H9 (cell line): ENCODE data around the gene AHSG. TPM values are rescaled to one million over a fixed set of nuclear protein-coding genes. Genes with fewer than 3 reads are reported as not detected.
A peak's percentile ranks its signal among the peaks of the same experiment; 100 is the strongest.

Experiments used
- DNase-seq: peaks from one replicate; pipeline ENCODE4 v3.0.0-alpha.2; 2017
- H2AFZ ChIP-seq: one replicate; pipeline ENCODE4 v1.6.1; 2013; ENCODE audit warnings: mild to moderate bottlenecking, low read length, control low read depth, moderate library complexity
- H2AK5ac ChIP-seq: 2 replicates; pipeline ENCODE4 v1.6.1; 2013; ENCODE audit warnings: low read length, control low read depth, mixed read lengths; ENCODE audit not compliant: insufficient read length
- H2BK120ac ChIP-seq: one replicate; pipeline ENCODE4 v1.6.1; 2013; ENCODE audit warnings: low read depth, mild to moderate bottlenecking, low read length, control low read depth, inconsistent platforms; ENCODE audit not compliant: poor library complexity, severe bottlenecking
- H2BK12ac ChIP-seq: 2 replicates; pipeline ENCODE4 v1.6.1; 2013; ENCODE audit warnings: low read length, control low read depth, mixed read lengths, low read depth; ENCODE audit not compliant: insufficient read length
- H2BK15ac ChIP-seq: 2 replicates; pipeline ENCODE4 v1.6.1; 2013; ENCODE audit warnings: low read depth, low read length, control low read depth
- H2BK20ac ChIP-seq: one replicate; pipeline ENCODE4 v1.6.1; 2013; ENCODE audit warnings: low read depth, mild to moderate bottlenecking, low read length, control low read depth, inconsistent platforms; ENCODE audit not compliant: poor library complexity, severe bottlenecking
- H2BK5ac ChIP-seq: 2 replicates; pipeline ENCODE4 v1.6.1; 2013; ENCODE audit warnings: low read length, control low read depth, mixed read lengths; ENCODE audit not compliant: insufficient read length
- H3K14ac ChIP-seq: 2 replicates; pipeline ENCODE4 v1.6.1; 2013; ENCODE audit warnings: low read length, control low read depth; ENCODE audit not compliant: insufficient read depth
- H3K18ac ChIP-seq: 2 replicates; pipeline ENCODE4 v1.6.1; 2013; ENCODE audit warnings: low read depth, mild to moderate bottlenecking, mixed read lengths, low read length, control low read depth; ENCODE audit not compliant: insufficient read length
- H3K23ac ChIP-seq: 2 replicates; pipeline ENCODE4 v1.6.1; 2013; ENCODE audit warnings: low read length, control low read depth, mixed read lengths, low read depth; ENCODE audit not compliant: insufficient read length
- H3K23me2 ChIP-seq: 2 replicates; pipeline ENCODE4 v1.6.1; 2013; ENCODE audit warnings: low read depth, mild to moderate bottlenecking, mixed read lengths, low read length, control low read depth; ENCODE audit not compliant: insufficient read length, poor library complexity, severe bottlenecking
- H3K27ac ChIP-seq: 2 replicates; pipeline ENCODE4 v1.5.1; 2013; ENCODE audit warnings: low read length, control low read depth, mixed read lengths, low read depth; ENCODE audit not compliant: insufficient read length
- H3K27me3 ChIP-seq: 2 replicates; pipeline ENCODE4 v1.6.1; 2013; ENCODE audit warnings: low read length, control low read depth, inconsistent platforms; ENCODE audit not compliant: insufficient read depth
- H3K4ac ChIP-seq: 2 replicates; pipeline ENCODE4 v1.6.1; 2013; ENCODE audit warnings: low read depth, mild to moderate bottlenecking, control low read depth, inconsistent platforms, low read length, moderate library complexity
- H3K4me1 ChIP-seq: 2 replicates; pipeline ENCODE4 v1.6.1; 2013; ENCODE audit warnings: low read length, control low read depth, inconsistent platforms; ENCODE audit not compliant: insufficient read depth
- H3K4me2 ChIP-seq: 2 replicates; pipeline ENCODE4 v1.6.1; 2013; ENCODE audit warnings: low read length, control low read depth, mixed read lengths; ENCODE audit not compliant: insufficient read length, insufficient read depth
- H3K56ac ChIP-seq: 2 replicates; pipeline ENCODE4 v1.6.1; 2013; ENCODE audit warnings: low read depth, mild to moderate bottlenecking, mixed read lengths, low read length, control low read depth; ENCODE audit not compliant: insufficient read length
- H3K79me1 ChIP-seq: 2 replicates; pipeline ENCODE4 v1.6.1; 2013; ENCODE audit warnings: low read depth, mild to moderate bottlenecking, moderate library complexity, low read length, control low read depth, inconsistent platforms; ENCODE audit not compliant: insufficient read depth, poor library complexity, severe bottlenecking
- H3K79me2 ChIP-seq: 2 replicates; pipeline ENCODE4 v1.6.1; 2013; ENCODE audit warnings: low read length, control low read depth, inconsistent platforms; ENCODE audit not compliant: insufficient read depth
- H3K9ac ChIP-seq: 2 replicates; pipeline ENCODE4 v1.6.1; 2013; ENCODE audit warnings: low read length, control low read depth, mixed read lengths; ENCODE audit not compliant: insufficient read length; ENCODE audit errors: extremely low read depth
- H3K9me3 ChIP-seq: one replicate; pipeline ENCODE4 v1.6.1; 2013; ENCODE audit warnings: low read depth, low read length, inconsistent platforms; ENCODE audit not compliant: control insufficient read depth
- H3T11ph ChIP-seq: one replicate; pipeline ENCODE4 v1.6.1; 2013; ENCODE audit warnings: mild to moderate bottlenecking, low read length, control low read depth, inconsistent platforms
- H4K20me1 ChIP-seq: one replicate; pipeline ENCODE4 v1.6.1; 2013; ENCODE audit not compliant: control insufficient read depth, insufficient read length, insufficient read depth
- H4K5ac ChIP-seq: 2 replicates; pipeline ENCODE4 v1.6.1; 2013; ENCODE audit warnings: low read depth, mild to moderate bottlenecking, mixed read lengths, low read length, control low read depth; ENCODE audit not compliant: insufficient read length
- H4K8ac ChIP-seq: replicated peaks from 2 replicates; pipeline ENCODE4 v1.6.1; 2013; ENCODE audit warnings: low read length, control low read depth, mixed read lengths, low read depth; ENCODE audit not compliant: insufficient read length
- H4K91ac ChIP-seq: 2 replicates; pipeline ENCODE4 v1.6.1; 2013; ENCODE audit warnings: low read depth, mild to moderate bottlenecking, moderate library complexity, mixed read lengths, low read length, control low read depth; ENCODE audit not compliant: insufficient read length
- H3K27ac Mint-ChIP-seq, 3 experiments: 2 replicates in 2 of 3; 3 replicates in 1 of 3; pipeline ENCODE4 v1.8.0; 2020 to 2021; ENCODE audit warnings: mixed read lengths in 3 of 3, mild to moderate bottlenecking in 1 of 3, moderate library complexity in 1 of 3
- H3K27me3 Mint-ChIP-seq: 2 replicates; pipeline ENCODE4 v1.8.0; 2021; ENCODE audit warnings: low read depth, mild to moderate bottlenecking, moderate library complexity, mixed read lengths
- H3K36me3 Mint-ChIP-seq, 3 experiments: 2 replicates in 2 of 3; 3 replicates in 1 of 3; pipeline ENCODE4 v1.8.0; 2020 to 2021; ENCODE audit warnings: low read depth in 3 of 3, mixed read lengths in 3 of 3; ENCODE audit not compliant: insufficient read depth in 1 of 3
- H3K4me1 Mint-ChIP-seq, 2 experiments: 2 replicates each; pipeline ENCODE4 v1.8.0; 2020; ENCODE audit warnings: mixed read lengths in 2 of 2
- H3K4me3 Mint-ChIP-seq, 2 experiments: 2 replicates in 1 of 2; 3 replicates in 1 of 2; pipeline ENCODE4 v1.8.0; 2020 to 2021; ENCODE audit warnings: mild to moderate bottlenecking in 2 of 2, mixed read lengths in 2 of 2, moderate library complexity in 1 of 2
- H3K9me3 Mint-ChIP-seq, 2 experiments: 2 replicates in 1 of 2; 3 replicates in 1 of 2; pipeline ENCODE4 v1.8.0; 2020; ENCODE audit warnings: mild to moderate bottlenecking in 2 of 2, mixed read lengths in 2 of 2, moderate library complexity in 1 of 2
- WGBS: extraction: QIAGEN DNeasy Blood & Tissue Kit; methylation state at CpG from one replicate; pipeline ENCODE4 v1.1.7; 2013; ENCODE audit warnings: missing lambda C conversion rate, low lambda C conversion rate, mixed read lengths; ENCODE audit not compliant: insufficient read length; ENCODE audit errors: extremely low coverage; 5-methylcytosine and 5-hydroxymethylcytosine counted together
- total RNA-seq: library from RNA; stranded (reverse); gene quantifications from 2 replicates; pipeline ENCODE4 v1.2.1, GENCODE V29; 2021
- TF ChIP-seq, protein P1 (sequence below): fragments of 200-600 bp; sonication (generic); conservative IDR thresholded peaks from 3 replicates; pipeline ENCODE4 v1.8.0; 2021; ENCODE audit warnings: antibody characterized with exemption, mild to moderate bottlenecking

The AHSG gene
- total RNA-seq, 1 experiment from 2014 or later = not detected

DNA sequence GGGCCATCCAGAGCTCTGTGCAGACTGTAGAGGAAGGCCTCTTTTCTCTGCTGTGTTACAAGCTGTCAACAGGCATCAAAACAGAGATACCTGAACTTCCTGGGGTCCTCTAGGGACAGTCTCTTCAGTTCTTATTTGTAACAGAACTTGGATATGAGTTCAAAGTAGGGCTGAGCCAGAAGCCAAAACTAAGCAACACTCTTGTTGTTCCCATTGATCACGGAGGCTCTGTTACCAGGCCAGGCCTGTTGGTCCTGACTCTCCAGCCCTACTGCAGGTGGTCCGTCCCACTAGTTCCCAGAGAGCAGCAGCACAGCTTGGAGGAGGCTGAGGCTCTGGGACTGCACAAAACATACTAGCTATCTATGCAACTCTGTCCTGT lies 13.1 kb upstream of the AHSG start:
- H3K4ac ChIP-seq = no peak overlapping the region
- peaks cover 0 to 3% of the 10 kb centered on the region in 2 experiments; a peak in 1 of 5 replicates for H3K9me3 Mint-ChIP-seq
- H3K18ac ChIP-seq = no peak overlapping the region
- H3K79me2 ChIP-seq = no peaks in the 10 kb centered on the region
- H3T11ph ChIP-seq = no peak overlapping the region
- no peaks in the 10 kb centered on the region for H3K4me1 ChIP-seq
- DNase-seq = no peak
- WGBS = no CpG with 5 or more reads among the region's 2 CpGs
- H3K27me3 Mint-ChIP-seq = peaks cover 4% of the 10 kb centered on the region; the same call in 1 of the 2 replicates
- no peaks in the 10 kb centered on the region for H3K79me1 ChIP-seq
- H2BK15ac ChIP-seq = no peak overlapping the region
- H2BK12ac ChIP-seq = no peak overlapping the region
- H4K20me1 ChIP-seq = no peaks in the 10 kb centered on the region
- peak overlapping the region; percentile 16 for H2BK120ac ChIP-seq
- no peak overlapping the region for H3K4me2 ChIP-seq
- no peaks in the 10 kb centered on the region for H3K27me3 ChIP-seq
- H4K5ac ChIP-seq = no peak overlapping the region
- no peak overlapping the region for H3K14ac ChIP-seq
- TF ChIP-seq, protein P1, sequence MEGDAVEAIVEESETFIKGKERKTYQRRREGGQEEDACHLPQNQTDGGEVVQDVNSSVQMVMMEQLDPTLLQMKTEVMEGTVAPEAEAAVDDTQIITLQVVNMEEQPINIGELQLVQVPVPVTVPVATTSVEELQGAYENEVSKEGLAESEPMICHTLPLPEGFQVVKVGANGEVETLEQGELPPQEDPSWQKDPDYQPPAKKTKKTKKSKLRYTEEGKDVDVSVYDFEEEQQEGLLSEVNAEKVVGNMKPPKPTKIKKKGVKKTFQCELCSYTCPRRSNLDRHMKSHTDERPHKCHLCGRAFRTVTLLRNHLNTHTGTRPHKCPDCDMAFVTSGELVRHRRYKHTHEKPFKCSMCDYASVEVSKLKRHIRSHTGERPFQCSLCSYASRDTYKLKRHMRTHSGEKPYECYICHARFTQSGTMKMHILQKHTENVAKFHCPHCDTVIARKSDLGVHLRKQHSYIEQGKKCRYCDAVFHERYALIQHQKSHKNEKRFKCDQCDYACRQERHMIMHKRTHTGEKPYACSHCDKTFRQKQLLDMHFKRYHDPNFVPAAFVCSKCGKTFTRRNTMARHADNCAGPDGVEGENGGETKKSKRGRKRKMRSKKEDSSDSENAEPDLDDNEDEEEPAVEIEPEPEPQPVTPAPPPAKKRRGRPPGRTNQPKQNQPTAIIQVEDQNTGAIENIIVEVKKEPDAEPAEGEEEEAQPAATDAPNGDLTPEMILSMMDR = no peak
- H4K8ac ChIP-seq = no peak overlapping the region
- H3K23me2 ChIP-seq = no peaks in the 10 kb centered on the region
- no peak overlapping the region for H3K4me3 Mint-ChIP-seq
- H3K23ac ChIP-seq = no peak overlapping the region
- H3K27ac ChIP-seq = no peak overlapping the region
- no peaks in the 10 kb centered on the region for H3K9me3 ChIP-seq
- no peak overlapping the region for H3K9ac ChIP-seq
- no peak overlapping the region for H3K56ac ChIP-seq
- no peaks in the 10 kb centered on the region for H3K36me3 Mint-ChIP-seq
- H2BK5ac ChIP-seq = no peak overlapping the region
- H3K4me1 Mint-ChIP-seq = peaks cover 6% of the 10 kb centered on the region in 2 experiments
- H2BK20ac ChIP-seq = no peak overlapping the region
- H3K27ac Mint-ChIP-seq = no peak overlapping the region
- no peak overlapping the region for H2AFZ ChIP-seq
- no peak overlapping the region for H2AK5ac ChIP-seq
- no peak overlapping the region for H4K91ac ChIP-seq
